Stimulated activated CD4-positive, alpha-beta T cell treated with anti-CD3 and anti-CD28 coated beads, Interleukin-4, amount 100 ng/mL, for 24 hours (primary cell): ENCODE results near the gene TUBG2.

Source experiments
- DNase-seq: peaks from one replicate; pipeline ENCODE4 v3.0.0-alpha.2; 2020

Gene TUBG2

DNA sequence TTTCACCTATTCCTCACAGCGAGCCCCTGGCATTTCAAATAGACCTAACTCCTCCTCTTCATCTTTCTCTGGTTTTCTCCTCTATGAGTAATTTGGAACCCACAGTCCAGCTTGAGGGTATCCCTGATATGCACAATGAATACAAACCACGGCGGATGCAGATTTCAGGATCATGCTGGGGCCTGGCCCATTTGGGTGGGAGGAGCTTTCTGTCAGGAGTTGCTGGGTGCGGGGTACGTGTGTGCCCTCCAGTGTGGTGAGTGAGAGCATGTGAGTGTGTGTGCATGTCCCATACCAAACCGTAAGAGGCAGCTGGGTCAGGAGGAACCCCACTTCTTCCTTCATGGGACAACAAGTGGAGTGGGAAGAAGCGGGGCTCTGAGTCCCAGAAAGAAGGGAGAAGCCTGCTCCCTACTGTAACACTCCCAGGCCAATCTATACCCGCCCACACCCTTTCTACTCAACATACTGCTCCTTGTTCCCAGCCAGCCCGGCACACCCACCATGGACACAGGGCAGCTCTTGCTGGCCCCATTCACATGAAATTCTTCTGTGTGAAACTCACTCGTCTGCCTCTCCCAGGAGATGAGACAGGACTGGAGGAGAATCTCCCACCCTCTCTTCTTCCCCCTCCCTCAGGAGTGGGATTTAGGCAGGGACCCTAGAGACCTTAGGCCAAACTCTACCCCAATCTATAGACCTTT, 41.7 kb downstream of the TUBG2 start:
- DNase-seq, result no peak

DNA sequence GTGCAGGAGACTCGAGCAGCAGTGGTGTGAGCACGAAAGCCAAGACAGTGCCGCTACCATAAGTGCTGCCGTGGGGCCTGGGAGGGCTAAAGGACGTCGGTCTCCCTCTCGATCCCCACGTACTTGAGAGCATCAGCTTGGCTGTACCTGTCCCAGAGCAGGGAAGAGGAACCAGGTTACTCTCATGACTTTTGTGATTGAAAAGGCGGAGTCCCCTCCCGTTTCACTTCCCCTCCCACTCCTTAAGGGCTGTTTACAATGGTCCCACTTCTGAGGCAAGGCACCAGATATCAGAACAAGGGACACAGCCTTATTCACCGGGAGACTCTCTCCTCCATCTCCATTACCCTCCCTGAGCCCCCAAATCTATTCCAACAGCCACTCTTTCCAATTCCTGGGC, 43.4 kb downstream of the TUBG2 start:
- no peak for DNase-seq

DNA sequence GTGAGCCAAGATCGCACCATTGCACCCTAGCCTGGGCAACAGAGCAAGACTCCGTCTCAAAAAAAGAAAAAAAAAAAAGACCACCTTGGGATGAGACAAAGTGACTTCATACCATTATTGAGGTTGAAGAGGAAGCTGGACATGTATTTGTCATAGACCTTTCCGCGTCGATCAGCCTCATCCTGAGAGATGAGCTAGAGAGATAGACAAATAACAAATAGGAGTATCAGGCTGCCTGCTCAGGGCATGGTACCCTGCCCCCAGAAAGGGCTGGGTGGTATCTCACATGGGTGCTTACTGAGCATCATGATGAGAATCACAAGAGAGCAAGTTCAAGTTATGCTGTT, 45.4 kb downstream of the TUBG2 start:
- no peak for DNase-seq

DNA sequence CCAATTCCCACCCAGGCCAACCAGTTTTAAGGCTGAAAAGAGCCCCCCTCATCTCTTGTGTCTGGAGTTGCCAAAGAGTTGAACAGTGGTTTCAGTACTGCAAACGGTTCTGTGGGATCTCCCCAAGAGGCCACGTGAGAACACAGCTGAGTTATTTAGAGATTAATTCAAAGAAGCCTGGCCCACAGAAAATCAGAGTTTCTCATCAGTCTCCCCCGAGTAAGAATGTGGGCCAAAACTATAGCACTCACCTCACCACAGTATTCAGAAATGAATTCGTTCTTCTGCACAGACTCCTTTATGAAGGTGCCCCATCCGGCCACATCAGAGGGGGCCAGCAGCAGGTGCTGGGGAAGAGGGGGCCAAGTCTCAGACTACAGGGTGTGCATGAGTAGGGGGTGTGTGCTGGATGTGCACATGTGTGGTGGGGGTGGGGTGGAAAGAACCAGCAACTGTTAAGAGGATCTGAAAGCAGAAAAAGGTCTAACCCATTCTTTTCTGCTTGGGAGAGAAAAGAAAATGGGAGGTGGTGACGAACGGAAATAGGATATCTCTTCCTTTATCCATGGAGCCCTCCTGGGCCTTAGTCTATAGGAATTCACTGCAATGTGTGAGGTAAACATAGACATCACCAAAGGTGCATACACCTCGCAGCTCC, 45.9 kb downstream of the TUBG2 start:
- peak; percentile 18 for DNase-seq

DNA sequence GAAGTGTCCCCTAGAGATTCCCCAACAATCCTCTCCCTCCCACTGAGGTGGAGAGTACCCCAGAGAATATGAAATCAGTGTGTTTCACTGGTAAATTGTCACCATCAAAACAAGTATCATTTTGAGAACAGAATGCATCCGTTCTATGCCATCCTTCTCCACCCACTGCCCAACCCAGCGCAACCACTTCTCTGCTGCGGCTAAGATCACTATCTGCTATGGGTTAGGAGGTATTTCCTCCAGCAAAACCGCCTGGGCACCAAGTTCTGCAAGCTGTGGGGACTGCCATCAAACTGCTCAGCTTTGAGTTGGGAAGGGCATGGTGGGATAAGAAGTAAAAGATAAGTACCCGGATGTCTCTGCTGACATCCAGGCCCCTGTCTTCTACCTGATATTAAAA, 47.6 kb downstream of the TUBG2 start:
- DNase-seq, result peak; percentile 52

DNA sequence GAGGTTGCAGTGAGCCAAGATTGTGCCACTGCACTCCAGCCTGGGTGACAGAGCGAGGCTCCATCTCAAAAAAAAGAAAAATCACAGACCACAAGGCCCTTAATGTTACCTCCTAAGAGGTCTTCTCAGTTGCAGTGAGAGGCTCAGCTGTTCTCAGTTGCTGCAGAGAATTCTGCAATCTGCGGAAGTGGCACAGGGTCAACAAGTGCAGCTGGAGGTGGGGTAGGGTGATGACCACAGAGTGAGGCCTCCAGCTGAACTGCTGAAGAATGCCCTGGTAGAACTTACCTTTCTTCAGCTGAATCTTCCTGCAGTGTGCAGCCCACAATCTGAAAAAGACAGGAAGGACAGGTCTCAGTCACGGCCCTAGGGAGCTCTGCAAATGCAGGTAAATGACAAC, 49.5 kb downstream of the TUBG2 start:
- no peak for DNase-seq

DNA sequence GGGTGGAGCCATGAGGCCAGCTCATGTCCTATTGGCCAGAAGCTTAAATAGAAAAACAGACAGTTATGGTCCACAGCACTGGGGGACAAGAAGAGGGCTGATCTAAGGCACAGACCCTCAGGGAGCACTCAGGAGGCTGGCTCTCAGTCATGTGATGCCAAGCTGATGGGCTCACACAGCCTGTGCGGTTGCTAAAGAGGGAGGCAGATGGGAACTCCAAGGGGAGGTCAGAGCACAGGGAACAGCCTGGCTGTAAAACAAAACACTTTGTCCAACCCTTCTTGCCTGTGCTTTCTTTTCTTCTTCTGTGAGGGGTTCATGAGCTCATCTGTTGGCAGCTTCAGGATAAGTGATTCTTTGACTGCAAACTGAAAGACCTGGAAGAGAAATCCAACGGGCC, 50.5 kb downstream of the TUBG2 start:
- no peak for DNase-seq
